ENCODE data around the gene PPIL1.

Gene PPIL1

GRCh38 chr6:36852481-36853147 is 22.0 kb downstream of the PPIL1 start:
- DNase-seq = no peak

GRCh38 chr6:36851626-36852025 is 23.0 kb downstream of the PPIL1 start:
- DNase-seq = no peak

- peak; percentile 18 for DNase-seq
These were observed 23.4 kb downstream of the PPIL1 start for GRCh38 chr6:36851149-36851614.

GRCh38 chr6:36850021-36850420 is 24.6 kb downstream of the PPIL1 start:
- no peak for DNase-seq

- DNase-seq = no peak
These were observed 25.8 kb downstream of the PPIL1 start for GRCh38 chr6:36848658-36849441.

- DNase-seq = no peak
These were observed 26.6 kb downstream of the PPIL1 start for GRCh38 chr6:36847991-36848390.

GRCh38 chr6:36847152-36847551 is 27.5 kb downstream of the PPIL1 start:
- DNase-seq = no peak

GRCh38 chr6:36845233-36845632 is 29.4 kb downstream of the PPIL1 start:
- no peak for DNase-seq

GRCh38 chr6:36844232-36845170 is 30.1 kb downstream of the PPIL1 start:
- no peak for DNase-seq

- DNase-seq = no peak
These were observed 31.4 kb downstream of the PPIL1 start for GRCh38 chr6:36843170-36843569.

GRCh38 chr6:36841756-36842155 is 32.8 kb downstream of the PPIL1 start:
- DNase-seq = no peak

GRCh38 chr6:36840432-36841403 is 33.9 kb downstream of the PPIL1 start:
- no peak for DNase-seq

- DNase-seq = no peak
These were observed 34.7 kb downstream of the PPIL1 start for GRCh38 chr6:36839749-36840431.

GRCh38 chr6:36838896-36839748 is 35.5 kb downstream of the PPIL1 start, which contains the start of gene CPNE5:
CPNE5 (minus strand) TSS chr6:36839444; CDS start chr6:36839377, 67 bp downstream.
- no peak for DNase-seq

- no peak for DNase-seq
These were observed 36.9 kb downstream of the PPIL1 start for GRCh38 chr6:36837686-36838085.

- DNase-seq = no peak
These were observed 37.6 kb downstream of the PPIL1 start for GRCh38 chr6:36837022-36837339.

- DNase-seq = no peak
These were observed 38.2 kb downstream of the PPIL1 start for GRCh38 chr6:36836111-36837021.

GRCh38 chr6:36834576-36835341 is 39.8 kb downstream of the PPIL1 start:
- no peak for DNase-seq

Data from GOT3 (cell line).